MM.1S (cell line): ENCODE data around the gene LAGE3.

Experiments
- DNase-seq: peaks from one replicate; pipeline ENCODE4 v3.0.0-alpha.2; 2015
- H2AFZ ChIP-seq: fragments of 300-600 bp; sonication (generic); 2 replicates; pipeline ENCODE4 v1.6.0; 2016; ENCODE audit warnings: antibody characterized with exemption, low read length
- H3F3A ChIP-seq: fragments of 300-600 bp; sonication (generic); 2 replicates; pipeline ENCODE4 v1.6.1; 2016; ENCODE audit warnings: mild to moderate bottlenecking, antibody characterized with exemption, low read length, moderate library complexity, mixed read lengths; ENCODE audit not compliant: insufficient read depth
- H3K27ac ChIP-seq: fragments of 300-600 bp; sonication (generic); 2 replicates; pipeline ENCODE4 v1.5.1; 2016; ENCODE audit warnings: mild to moderate bottlenecking, low read length
- H3K27me3 ChIP-seq: fragments of 300-600 bp; sonication (generic); replicated peaks from 2 replicates; pipeline ENCODE4 v1.6.0; 2016; ENCODE audit warnings: low read length; ENCODE audit not compliant: insufficient read depth
- H3K36me3 ChIP-seq: fragments of 300-600 bp; sonication (generic); replicated peaks from 2 replicates; pipeline ENCODE4 v1.6.1; 2016; ENCODE audit warnings: mild to moderate bottlenecking, low read length, mixed read lengths; ENCODE audit not compliant: insufficient read depth
- H3K4me1 ChIP-seq: fragments of 300-600 bp; sonication (generic); 2 replicates; pipeline ENCODE4 v1.6.1; 2016; ENCODE audit warnings: low read length, mixed read lengths
- H3K4me2 ChIP-seq: fragments of 300-600 bp; sonication (generic); 2 replicates; pipeline ENCODE4 v1.6.0; 2016; ENCODE audit warnings: low read depth, low read length
- H3K4me3 ChIP-seq: fragments of 300-600 bp; sonication (generic); 2 replicates; pipeline ENCODE4 v1.5.1; 2016; ENCODE audit warnings: low read length, mixed read lengths
- H3K79me2 ChIP-seq: fragments of 300-600 bp; sonication (generic); 2 replicates; pipeline ENCODE4 v1.6.1; 2016; ENCODE audit warnings: mixed run types, low read length, mixed read lengths
- H3K9ac ChIP-seq: fragments of 300-600 bp; sonication (generic); 2 replicates; pipeline ENCODE4 v1.6.1; 2016; ENCODE audit warnings: low read length, mixed read lengths
- H3K9me2 ChIP-seq: fragments of 300-600 bp; sonication (generic); replicated peaks from 2 replicates; pipeline ENCODE4 v1.6.1; 2016; ENCODE audit warnings: mild to moderate bottlenecking, low read length, mixed read lengths; ENCODE audit not compliant: insufficient read depth
- H3K9me3 ChIP-seq: fragments of 300-600 bp; sonication (generic); replicated peaks from 2 replicates; pipeline ENCODE4 v1.6.1; 2016; ENCODE audit warnings: mild to moderate bottlenecking, low read length, mixed read lengths; ENCODE audit not compliant: insufficient read depth
- H4K20me1 ChIP-seq: fragments of 300-600 bp; sonication (generic); 2 replicates; pipeline ENCODE4 v1.6.1; 2016; ENCODE audit warnings: mild to moderate bottlenecking, low read length, moderate library complexity, mixed read lengths; ENCODE audit not compliant: insufficient read depth
- CTCF ChIP-seq: fragments of 300-600 bp; sonication (generic); IDR thresholded peaks from 2 replicates; pipeline ENCODE4 v1.5.1; 2016; ENCODE audit warnings: antibody characterized with exemption, low read length, mixed read lengths
- EZH2 ChIP-seq: fragments of 300-600 bp; sonication (generic); optimal IDR thresholded peaks from 2 replicates; pipeline ENCODE3; 2017; ENCODE audit warnings: low read depth, mild to moderate bottlenecking, antibody characterized with exemption, low read length, mixed read lengths
- EZH2phosphoT487 ChIP-seq: fragments of 300-600 bp; sonication (generic); IDR thresholded peaks from 2 replicates; pipeline ENCODE4 v1.6.1; 2018; ENCODE audit warnings: antibody characterized with exemption, low read length

LAGE3 gene

GRCh38 chrX:154472685-154473632 is 6.1 kb downstream of the LAGE3 start:
- no peak overlapping the region for H2AFZ ChIP-seq
- H3K27ac ChIP-seq = no peak overlapping the region
- H4K20me1 ChIP-seq = no peaks in the 10 kb centered on the region
- no peak overlapping the region for H3K4me2 ChIP-seq
- H3K4me1 ChIP-seq = no peaks in the 10 kb centered on the region
- no peak overlapping the region for H3K9ac ChIP-seq
- no peaks in the 10 kb centered on the region for H3K79me2 ChIP-seq
- H3K36me3 ChIP-seq = no peaks in the 10 kb centered on the region
- DNase-seq = no peak
- no peaks in the 10 kb centered on the region for H3K27me3 ChIP-seq
- no peaks in the 10 kb centered on the region for H3K9me2 ChIP-seq
- no peak overlapping the region for H3K4me3 ChIP-seq
- H3F3A ChIP-seq = no peaks in the 10 kb centered on the region
- H3K9me3 ChIP-seq = no peaks in the 10 kb centered on the region
- TF ChIP-seq EZH2 = no peak
- TF ChIP-seq CTCF = no peak
- TF ChIP-seq EZH2phosphoT487 = no peak

GRCh38 chrX:154471839-154472684 is 7.0 kb downstream of the LAGE3 start:
- Histone ChIP-seq H3K27ac (no peak overlapping the region), H3K36me3 (no peaks in the 10 kb centered on the region), H4K20me1 (no peaks in the 10 kb centered on the region), H2AFZ (no peak overlapping the region), H3K27me3 (no peaks in the 10 kb centered on the region), H3K9me3 (no peaks in the 10 kb centered on the region), H3K4me2 (no peak overlapping the region), H3K9ac (no peak overlapping the region), H3K4me1 (no peaks in the 10 kb centered on the region), H3F3A (no peaks in the 10 kb centered on the region), H3K4me3 (no peak overlapping the region), H3K9me2 (no peaks in the 10 kb centered on the region), H3K79me2 (no peaks in the 10 kb centered on the region)
- DNase-seq = no peak
- TF ChIP-seq EZH2phosphoT487 (no peak), EZH2 (no peak), CTCF (no peak)

GRCh38 chrX:154470914-154471568 is 8.0 kb downstream of the LAGE3 start:
- Histone ChIP-seq H3K4me2 (no peak overlapping the region), H3K36me3 (no peaks in the 10 kb centered on the region)
- no peak for DNase-seq

More at GRCh38 chrX:154470914-154471568, 8.0 kb downstream of the LAGE3 start:
- Histone ChIP-seq H3K9me2 (no peaks in the 10 kb centered on the region), H3K9me3 (no peaks in the 10 kb centered on the region), H3K27ac (no peak overlapping the region), H3K4me3 (no peak overlapping the region), H3K79me2 (no peaks in the 10 kb centered on the region), H3K9ac (no peak overlapping the region), H2AFZ (no peak overlapping the region), H3K27me3 (no peaks in the 10 kb centered on the region), H3F3A (no peaks in the 10 kb centered on the region), H4K20me1 (no peaks in the 10 kb centered on the region), H3K4me1 (no peaks in the 10 kb centered on the region)
- no peak for TF ChIP-seq EZH2phosphoT487
- no peak for TF ChIP-seq CTCF
- TF ChIP-seq EZH2 = no peak
